Trophoblast cell (in vitro differentiated cells and primary cell): ENCODE results near the gene AMDHD2.
A peak's percentile ranks its signal among the peaks of the same experiment; 100 is the strongest.
"Not testable (repeated sequence)": the region's sequence is repeated elsewhere in the genome, so short reads cannot be mapped to it uniquely, and the experiment has no call there.

Experiments used
- DNase-seq, 2 donors: peaks; one replicate each; pipeline ENCODE4 v3.0.0-alpha.2; 2016
- H2AFZ ChIP-seq: 2 replicates; pipeline ENCODE4 v1.6.1; 2013; ENCODE audit warnings: low read length, moderate library complexity, mild to moderate bottlenecking; ENCODE audit not compliant: insufficient read depth, poor library complexity
- H2AK5ac ChIP-seq: 2 replicates; pipeline ENCODE4 v1.6.1; 2013; ENCODE audit warnings: mild to moderate bottlenecking, low read length
- H2BK120ac ChIP-seq: 2 replicates; pipeline ENCODE4 v1.6.1; 2013; ENCODE audit warnings: low read length, mild to moderate bottlenecking, moderate library complexity; ENCODE audit not compliant: insufficient read depth, poor library complexity
- H2BK12ac ChIP-seq: 2 replicates; pipeline ENCODE4 v1.6.1; 2013; ENCODE audit warnings: mild to moderate bottlenecking, low read length, moderate library complexity
- H2BK5ac ChIP-seq: 2 replicates; pipeline ENCODE4 v1.6.1; 2013; ENCODE audit warnings: low read length, low read depth, moderate library complexity, mild to moderate bottlenecking; ENCODE audit not compliant: poor library complexity
- H3K14ac ChIP-seq: 2 replicates; pipeline ENCODE4 v1.6.1; 2013; ENCODE audit warnings: mild to moderate bottlenecking, low read length
- H3K18ac ChIP-seq: 2 replicates; pipeline ENCODE4 v1.6.1; 2013; ENCODE audit warnings: mild to moderate bottlenecking, low read length
- H3K23ac ChIP-seq: 2 replicates; pipeline ENCODE4 v1.6.1; 2013; ENCODE audit warnings: low read length
- H3K27ac ChIP-seq: 2 replicates; pipeline ENCODE4 v1.5.1; 2013; ENCODE audit warnings: low read depth, mild to moderate bottlenecking, inconsistent platforms, low read length, moderate library complexity
- H3K27me3 ChIP-seq: 2 replicates; pipeline ENCODE4 v1.6.1; 2013; ENCODE audit warnings: inconsistent platforms, mild to moderate bottlenecking, low read length, moderate library complexity; ENCODE audit not compliant: insufficient read depth
- H3K36me3 ChIP-seq, 2 experiments: 1 replicate in 1 of 2; 2 replicates in 1 of 2; pipeline ENCODE4 v1.6.1; 2013; ENCODE audit warnings: low read length in 2 of 2, mild to moderate bottlenecking in 2 of 2, moderate library complexity in 1 of 2; ENCODE audit not compliant: insufficient read depth in 2 of 2, control insufficient read depth in 1 of 2
- H3K4ac ChIP-seq: 2 replicates; pipeline ENCODE4 v1.6.1; 2013; ENCODE audit warnings: low read depth, mild to moderate bottlenecking, low read length, moderate library complexity
- H3K4me1 ChIP-seq, 2 experiments: 1 replicate in 1 of 2; 2 replicates in 1 of 2; pipeline ENCODE4 v1.6.1; 2013; ENCODE audit warnings: low read length in 2 of 2, mild to moderate bottlenecking in 2 of 2, moderate library complexity in 1 of 2; ENCODE audit not compliant: insufficient read depth in 2 of 2, control insufficient read depth in 1 of 2
- H3K4me2 ChIP-seq: 2 replicates; pipeline ENCODE4 v1.6.1; 2013; ENCODE audit warnings: inconsistent platforms, mild to moderate bottlenecking, low read length, moderate library complexity
- H3K4me3 ChIP-seq: 2 replicates; pipeline ENCODE4 v1.5.1; 2013; ENCODE audit warnings: mild to moderate bottlenecking, low read depth, low read length, inconsistent platforms
- H3K79me1 ChIP-seq: one replicate; pipeline ENCODE4 v1.6.1; 2013; ENCODE audit warnings: low read length
- H3K79me2 ChIP-seq: 2 replicates; pipeline ENCODE4 v1.6.1; 2013; ENCODE audit warnings: low read length, mild to moderate bottlenecking; ENCODE audit not compliant: control insufficient read depth, insufficient read depth, poor library complexity
- H3K9ac ChIP-seq: 2 replicates; pipeline ENCODE4 v1.6.1; 2013; ENCODE audit warnings: mild to moderate bottlenecking, low read length
- H3K9me3 ChIP-seq: 2 replicates; pipeline ENCODE4 v1.6.1; 2013; ENCODE audit warnings: low read depth, mild to moderate bottlenecking, control low read depth, inconsistent platforms, low read length; ENCODE audit not compliant: insufficient read depth
- H4K12ac ChIP-seq: 2 replicates; pipeline ENCODE4 v1.6.1; 2013; ENCODE audit warnings: low read depth, mild to moderate bottlenecking, low read length, moderate library complexity
- H4K8ac ChIP-seq: 2 replicates; pipeline ENCODE4 v1.6.1; 2013; ENCODE audit warnings: low read depth, mild to moderate bottlenecking, low read length, moderate library complexity
- H4K91ac ChIP-seq: one replicate; pipeline ENCODE4 v1.6.1; 2013; ENCODE audit warnings: low read depth, mild to moderate bottlenecking, low read length, moderate library complexity
- WGBS: extraction: QIAGEN DNeasy Blood & Tissue Kit; methylation state at CpG from one replicate; pipeline ENCODE4 v1.1.7; 2013; ENCODE audit warnings: missing lambda C conversion rate; ENCODE audit not compliant: insufficient read length, insufficient coverage; ENCODE audit errors: extremely low coverage; 5-methylcytosine and 5-hydroxymethylcytosine counted together

AMDHD2 gene

GRCh38 chr16:2554709-2555425 lies 34.7 kb downstream of the AMDHD2 start:
- WGBS = no CpG with 5 or more reads among the region's 13 CpGs

GRCh38 chr16:2557150-2557549 lies 37.0 kb downstream of the AMDHD2 start:
- not testable (repeated sequence) for H3K23ac ChIP-seq, H3K9me3 ChIP-seq, H3K79me1 ChIP-seq, H3K4ac ChIP-seq, H3K4me3 ChIP-seq, DNase-seq, H3K36me3 ChIP-seq, H4K12ac ChIP-seq, H3K14ac ChIP-seq, H2AK5ac ChIP-seq, H4K8ac ChIP-seq, H3K4me2 ChIP-seq, H3K18ac ChIP-seq, H3K27ac ChIP-seq, H4K91ac ChIP-seq, H2BK120ac ChIP-seq, H3K4me1 ChIP-seq, H2BK5ac ChIP-seq, H3K9ac ChIP-seq, H2AFZ ChIP-seq, H2BK12ac ChIP-seq, H3K79me2 ChIP-seq, H3K27me3 ChIP-seq
- WGBS = no CpG with 5 or more reads among the region's 15 CpGs

More at GRCh38 chr16:2554709-2555425, 34.7 kb downstream of the AMDHD2 start:
- not testable (repeated sequence) for H3K14ac ChIP-seq, H3K27ac ChIP-seq, H3K9ac ChIP-seq, H3K4me3 ChIP-seq, H3K4me2 ChIP-seq, DNase-seq, H2AK5ac ChIP-seq, H2AFZ ChIP-seq, H2BK120ac ChIP-seq, H3K4ac ChIP-seq, H2BK12ac ChIP-seq, H3K18ac ChIP-seq, H4K8ac ChIP-seq, H3K36me3 ChIP-seq, H3K4me1 ChIP-seq, H3K9me3 ChIP-seq, H4K12ac ChIP-seq, H3K23ac ChIP-seq, H4K91ac ChIP-seq, H3K79me2 ChIP-seq, H3K79me1 ChIP-seq, H2BK5ac ChIP-seq, H3K27me3 ChIP-seq

- H3K79me1 ChIP-seq, H3K23ac ChIP-seq, H4K12ac ChIP-seq, H3K9me3 ChIP-seq, H3K14ac ChIP-seq, H2BK120ac ChIP-seq, H3K4ac ChIP-seq, DNase-seq, H3K4me2 ChIP-seq, H3K27me3 ChIP-seq, H4K91ac ChIP-seq, H3K9ac ChIP-seq, H2BK12ac ChIP-seq, H3K79me2 ChIP-seq, H2AFZ ChIP-seq, H4K8ac ChIP-seq, H3K36me3 ChIP-seq, H3K18ac ChIP-seq, H2AK5ac ChIP-seq, H3K4me3 ChIP-seq, H3K4me1 ChIP-seq: not testable (repeated sequence)
- peak overlapping the region; percentile 56 for H2BK5ac ChIP-seq
- WGBS = no CpG with 5 or more reads among the region's 17 CpGs
- peak overlapping the region; percentile 34 for H3K27ac ChIP-seq
Observed at GRCh38 chr16:2560131-2560797, 40.1 kb downstream of the AMDHD2 start.

GRCh38 chr16:2560798-2561133 lies 40.6 kb downstream of the AMDHD2 start:
- not testable (repeated sequence) for H2BK12ac ChIP-seq, H3K23ac ChIP-seq, H3K36me3 ChIP-seq, H3K79me1 ChIP-seq, H3K79me2 ChIP-seq, H3K4ac ChIP-seq, H3K4me2 ChIP-seq, H3K9me3 ChIP-seq, H3K4me1 ChIP-seq, H3K14ac ChIP-seq, H4K91ac ChIP-seq, H3K9ac ChIP-seq, H4K12ac ChIP-seq, H2BK5ac ChIP-seq, H4K8ac ChIP-seq, H3K18ac ChIP-seq, H3K27ac ChIP-seq, DNase-seq, H2AFZ ChIP-seq, H3K4me3 ChIP-seq, H2AK5ac ChIP-seq, H2BK120ac ChIP-seq, H3K27me3 ChIP-seq
- no CpG with 5 or more reads among the region's 4 CpGs for WGBS
